Central memory CD8-positive, alpha-beta T cell (primary cell): ENCODE data around the gene SRSF5.

Source experiments
- ATAC-seq: fragments of 150-1000 bp; cut with Tn5 transposase; replicated peaks from 2 replicates; pipeline ENCODE4 v1.10.0; 2022; ENCODE audit warnings: mild to moderate bottlenecking, moderate FRiP score, moderate number of reproducible peaks; ENCODE audit not compliant: poor library complexity, severe bottlenecking; ENCODE audit errors: extremely low read depth
- DNase-seq, 2 donors: peaks; one replicate each; pipeline ENCODE4 v3.0.0; 2021; ENCODE audit warnings: low spot score in 2 of 2
- H3K27ac Mint-ChIP-seq: one replicate; pipeline ENCODE4 v1.8.0; 2022; ENCODE audit warnings: low read depth, mild to moderate bottlenecking, moderate library complexity, mixed read lengths
- H3K27me3 Mint-ChIP-seq: one replicate; pipeline ENCODE4 v1.8.0; 2022; ENCODE audit warnings: mixed read lengths
- H3K36me3 Mint-ChIP-seq: one replicate; pipeline ENCODE4 v1.8.0; 2022; ENCODE audit warnings: mild to moderate bottlenecking, moderate library complexity, mixed read lengths; ENCODE audit not compliant: insufficient read depth
- H3K4me1 Mint-ChIP-seq: one replicate; pipeline ENCODE4 v1.8.0; 2022; ENCODE audit warnings: mixed read lengths
- H3K4me3 Mint-ChIP-seq: one replicate; pipeline ENCODE4 v1.8.0; 2022; ENCODE audit warnings: mild to moderate bottlenecking, moderate library complexity, mixed read lengths
- H3K9me3 Mint-ChIP-seq: one replicate; pipeline ENCODE4 v1.8.0; 2022; ENCODE audit warnings: mixed read lengths

Gene SRSF5

DNA sequence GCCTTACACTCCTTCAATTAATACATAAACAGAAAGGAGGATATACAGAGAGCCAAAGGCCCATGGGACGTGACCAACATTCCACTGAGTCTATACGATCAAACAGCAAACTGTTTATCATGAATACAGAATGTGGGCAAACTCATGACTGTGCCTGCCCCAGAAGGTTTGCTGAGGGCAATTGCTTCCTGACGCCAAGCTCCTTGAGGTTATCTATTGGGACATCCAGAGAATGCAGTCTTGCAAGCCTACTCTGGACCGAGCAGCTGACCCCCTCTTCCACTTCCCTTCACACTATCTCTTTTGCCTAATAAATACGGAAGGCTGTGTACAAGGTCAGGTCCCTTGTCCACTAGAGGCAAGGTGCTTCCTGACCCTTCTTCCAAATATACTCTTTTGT lies 48.6 kb downstream of the SRSF5 start:
- DNase-seq (no peak), ATAC-seq (no peak)
- Mint-ChIP-seq H3K9me3 (no peaks in the 10 kb centered on the region), H3K4me3 (no peak overlapping the region), H3K27ac (no peak overlapping the region), H3K4me1 (no peaks in the 10 kb centered on the region), H3K27me3 (no peaks in the 10 kb centered on the region), H3K36me3 (no peaks in the 10 kb centered on the region)

DNA sequence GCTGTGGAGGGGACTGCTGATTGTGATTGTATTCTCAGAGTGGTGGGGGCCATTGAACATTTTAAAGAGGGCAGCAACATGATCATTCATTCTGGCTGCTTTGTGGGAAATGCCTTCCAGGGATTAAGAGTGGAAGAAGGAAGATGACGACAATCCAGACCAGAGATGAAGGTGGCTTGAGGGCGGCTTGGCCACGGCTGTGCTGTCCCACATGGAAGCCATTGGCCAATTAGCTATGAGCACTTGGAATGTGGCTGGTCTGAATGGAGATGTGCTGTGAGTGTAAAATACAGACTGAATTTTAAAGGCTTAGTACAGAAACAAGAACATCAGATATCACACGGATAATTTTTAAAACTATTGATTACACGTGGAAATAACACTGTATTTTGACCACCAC lies 49.3 kb downstream of the SRSF5 start:
- no peaks in the 10 kb centered on the region for H3K9me3 Mint-ChIP-seq
- ATAC-seq (no peak), DNase-seq (no peak)
- no peaks in the 10 kb centered on the region for H3K36me3 Mint-ChIP-seq
- H3K27ac Mint-ChIP-seq = no peak overlapping the region
- H3K27me3 Mint-ChIP-seq = no peaks in the 10 kb centered on the region
- no peak overlapping the region for H3K4me3 Mint-ChIP-seq
- no peaks in the 10 kb centered on the region for H3K4me1 Mint-ChIP-seq

DNA sequence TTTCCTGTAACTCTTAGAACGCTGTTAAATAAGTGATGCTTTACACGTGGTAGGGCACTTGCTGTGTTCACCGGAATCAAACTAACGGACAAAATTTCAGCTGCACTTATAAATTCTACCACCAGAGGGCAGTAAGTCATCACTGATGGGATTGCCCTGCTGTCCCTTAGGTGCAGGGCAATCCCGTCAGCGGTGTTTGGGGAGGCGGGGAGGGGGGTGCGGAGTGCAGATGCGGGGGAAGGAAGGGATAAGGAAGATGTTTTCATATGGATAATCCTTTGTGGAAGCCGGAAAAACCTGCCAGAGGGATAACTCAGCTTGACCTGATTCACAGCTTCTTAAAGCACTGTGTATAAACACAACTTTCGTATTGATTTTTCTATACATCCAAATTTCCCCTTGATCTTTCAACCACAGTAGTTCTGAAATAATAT lies 51.8 kb downstream of the SRSF5 start:
- DNase-seq (peak; percentile 35 to 57), ATAC-seq (peak; percentile 54)
- no peak overlapping the region for H3K4me3 Mint-ChIP-seq
- no peaks in the 10 kb centered on the region for H3K27me3 Mint-ChIP-seq
- no peaks in the 10 kb centered on the region for H3K36me3 Mint-ChIP-seq
- H3K9me3 Mint-ChIP-seq = no peaks in the 10 kb centered on the region
- no peak overlapping the region for H3K27ac Mint-ChIP-seq
- H3K4me1 Mint-ChIP-seq = no peaks in the 10 kb centered on the region

DNA sequence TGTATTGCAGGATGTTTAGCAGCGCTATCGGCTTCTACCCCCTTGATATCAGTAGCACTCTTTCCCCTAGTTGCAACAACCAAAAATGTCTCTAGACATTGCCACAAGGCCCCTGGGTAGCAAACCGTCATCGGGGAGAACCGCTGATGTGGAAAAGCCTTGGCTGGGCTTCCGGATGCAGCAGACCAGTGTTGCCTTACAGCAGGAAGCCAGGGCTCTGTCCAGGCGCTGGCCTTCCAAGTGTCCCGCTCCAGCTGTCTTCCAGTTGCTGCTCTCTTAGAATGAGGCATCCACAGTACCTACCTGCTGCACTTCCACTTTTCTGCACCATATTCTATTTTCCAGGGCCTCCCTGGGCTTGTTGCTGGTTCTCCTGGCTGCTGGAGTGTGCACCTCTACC lies 52.7 kb downstream of the SRSF5 start:
- Mint-ChIP-seq H3K36me3 (no peaks in the 10 kb centered on the region), H3K27ac (no peak overlapping the region), H3K4me3 (no peak overlapping the region), H3K27me3 (no peaks in the 10 kb centered on the region), H3K9me3 (no peaks in the 10 kb centered on the region), H3K4me1 (no peaks in the 10 kb centered on the region)
- DNase-seq (no peak), ATAC-seq (no peak)

DNA sequence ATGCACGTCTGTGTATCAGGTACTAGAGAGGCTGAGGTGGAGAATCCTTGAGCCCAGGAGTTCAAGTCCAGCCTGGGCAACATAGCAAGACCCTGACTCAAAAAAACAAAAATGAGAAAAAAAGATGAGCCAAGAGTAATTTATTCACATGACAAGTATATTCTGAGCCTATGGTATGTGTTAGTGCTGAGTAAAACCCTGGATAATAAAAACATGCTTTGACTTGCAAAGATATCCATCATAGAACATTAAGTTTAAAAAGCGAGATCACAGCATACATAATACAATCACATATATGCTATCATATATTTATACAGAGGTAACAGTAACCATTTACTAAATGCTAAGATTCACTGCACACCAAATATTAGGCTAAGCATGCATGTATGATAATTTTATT lies 54.0 kb downstream of the SRSF5 start:
- DNase-seq (no peak), ATAC-seq (no peak)
- no peaks in the 10 kb centered on the region for H3K36me3 Mint-ChIP-seq
- H3K4me1 Mint-ChIP-seq = no peaks in the 10 kb centered on the region
- no peak overlapping the region for H3K4me3 Mint-ChIP-seq
- H3K27ac Mint-ChIP-seq = no peak overlapping the region
- H3K27me3 Mint-ChIP-seq = peaks cover 5% of the 10 kb centered on the region
- no peaks in the 10 kb centered on the region for H3K9me3 Mint-ChIP-seq
